ELF-1 (cell line): ENCODE measurements around the gene TMEM168.

ENCODE experiments used
- DNase-seq: peaks from one replicate; pipeline ENCODE4 v3.0.0-alpha.2; 2016; ENCODE audit warnings: low read depth, low spot score

Gene TMEM168

DNA sequence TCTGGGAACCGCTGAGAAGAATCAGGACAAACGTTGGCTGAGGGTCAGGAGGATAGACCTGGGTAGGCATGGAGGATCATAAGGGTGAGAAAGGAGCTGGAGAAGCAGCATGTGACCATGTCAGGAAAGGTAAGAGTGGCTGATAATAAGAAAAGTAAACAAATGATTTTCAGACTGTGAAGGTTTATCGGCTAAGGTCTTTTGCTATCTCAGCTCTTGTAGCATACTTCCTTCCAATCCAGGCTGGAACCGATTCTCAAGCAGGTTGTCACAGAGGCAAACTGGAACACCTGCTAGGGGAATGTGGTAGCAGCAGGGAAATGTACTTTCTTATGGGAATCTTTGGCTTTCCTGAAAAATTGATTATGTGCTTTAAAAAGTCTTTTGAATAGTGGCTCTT, 74.7 kb downstream of the TMEM168 start:
- no peak for DNase-seq

DNA sequence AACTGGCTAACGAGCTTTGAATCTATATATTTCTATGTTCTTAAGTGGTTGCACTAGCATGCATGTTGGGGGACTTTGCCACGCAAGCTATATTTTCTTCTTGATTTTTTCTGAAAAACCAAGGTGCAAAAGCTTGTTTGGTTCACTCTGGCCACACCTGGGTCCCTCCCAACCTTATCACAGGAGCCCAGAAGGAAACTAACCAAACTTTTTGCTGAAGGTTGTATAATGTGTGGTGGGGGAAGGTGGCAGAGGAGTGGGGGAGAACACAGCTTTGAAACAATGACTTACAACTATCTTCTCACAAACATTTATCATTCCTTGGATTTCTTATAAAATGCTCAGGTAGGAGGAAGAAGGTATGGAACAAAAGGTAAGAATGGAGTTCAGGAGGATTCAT, 75.3 kb downstream of the TMEM168 start:
- DNase-seq: no peak
